Left ventricle myocardium superior (tissue), 1 donor: ENCODE data around the gene WDR37. TPM values are rescaled to one million over a fixed set of nuclear protein-coding genes. Genes with fewer than 3 reads are reported as not detected.
"Not testable (repeated sequence)": the region's sequence is repeated elsewhere in the genome, so short reads cannot be mapped to it uniquely, and the experiment has no call there.

ENCODE experiments used
- ATAC-seq: fragments of 200-7000 bp; cut with Tn5 transposase; one replicate; pipeline ENCODE4 v1.9.1; 2020; ENCODE audit warnings: mild to moderate bottlenecking, moderate library complexity
- DNase-seq: peaks from one replicate; pipeline ENCODE4 v3.0.0-alpha.2; 2020
- intact Hi-C: fragments of 100-400 bp; cut with micrococcal nuclease; formaldehyde crosslinking; loops from one replicate; pipeline ENCODE4 v1.11.0; 2022
- total RNA-seq: library from RNA; stranded (reverse); fragmentation: NEBNext Ultra II Directional; extraction: Animal tissue kit (Norgen Biotek cat#: 25700); gene quantifications from one replicate; pipeline ENCODE4 v1.2.1, GENCODE V29; 2021
- donor health status: DM: no; HTN: yes; CAD: no; lungs with severe emphysema.

The WDR37 gene
- total RNA-seq, 1 donor from 2014 or later = 35.0 TPM

DNA sequence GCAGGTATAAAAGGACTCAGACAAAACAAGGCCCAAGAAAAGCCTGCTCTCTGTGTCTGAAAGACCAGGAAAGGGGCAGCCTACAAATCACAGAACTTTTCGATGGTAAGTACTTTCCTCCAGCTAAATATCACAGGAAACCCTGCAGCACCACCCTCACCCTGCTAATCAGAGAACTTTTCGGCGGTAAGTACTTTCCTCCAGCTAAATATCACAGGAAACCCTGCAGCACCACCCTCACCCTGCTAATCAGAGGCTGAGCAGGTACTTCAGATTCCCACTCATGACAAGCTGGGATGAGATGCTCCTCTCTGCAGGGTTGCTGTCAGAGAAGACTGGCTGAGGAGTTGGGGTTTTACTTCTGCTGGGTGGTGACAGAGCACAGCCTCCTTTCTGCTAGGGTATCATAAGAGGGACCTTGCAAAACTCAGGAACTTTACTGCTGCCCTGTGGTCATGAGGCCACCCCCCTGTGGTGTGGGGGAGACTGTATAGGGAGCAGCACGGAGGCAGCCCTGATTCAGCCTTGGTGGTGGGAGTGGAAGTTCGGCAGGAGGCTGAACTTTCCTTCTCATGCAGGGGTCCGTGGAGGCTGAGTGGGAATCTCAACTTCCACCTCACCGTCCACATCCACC lies 7.2 kb downstream of the WDR37 start:
- intact Hi-C loops = no loop called here
- DNase-seq (no peak), ATAC-seq (peak; percentile 20)

DNA sequence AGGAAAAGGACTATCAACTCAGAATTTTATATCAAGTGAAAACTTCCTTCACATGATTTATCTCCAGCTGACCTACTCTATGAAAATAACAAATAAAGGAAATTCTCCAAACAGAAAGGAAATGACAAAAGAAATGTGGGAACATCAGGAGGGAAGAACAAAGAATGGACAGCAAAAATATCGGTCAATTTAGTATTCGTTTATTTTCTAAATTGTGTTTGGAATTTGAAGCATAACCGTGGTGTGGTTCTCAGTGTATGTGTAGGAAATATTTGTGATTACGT lies 8.7 kb downstream of the WDR37 start:
- DNase-seq (no peak), ATAC-seq (no peak)
- intact Hi-C loops = no loop called here

DNA sequence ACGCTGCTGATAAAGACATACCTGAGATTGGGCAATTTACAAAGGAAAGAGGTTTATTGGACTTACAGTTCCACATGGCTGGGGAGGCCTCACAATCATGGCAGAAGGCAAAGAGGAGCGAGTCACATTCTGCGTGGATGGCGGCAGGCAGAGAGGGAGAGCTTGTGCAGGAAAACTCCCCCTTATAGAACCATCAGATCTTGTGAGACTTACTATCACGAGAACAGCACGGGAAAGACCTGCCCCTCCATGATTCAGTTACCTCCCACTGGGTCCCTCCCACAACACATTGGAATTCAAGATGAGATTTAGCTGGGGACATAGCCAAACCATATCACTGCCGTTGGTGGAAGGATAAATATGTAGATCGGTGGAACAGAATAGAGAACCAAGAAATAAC lies 10.5 kb downstream of the WDR37 start:
- DNase-seq, intact Hi-C loops, ATAC-seq: not testable (repeated sequence)

DNA sequence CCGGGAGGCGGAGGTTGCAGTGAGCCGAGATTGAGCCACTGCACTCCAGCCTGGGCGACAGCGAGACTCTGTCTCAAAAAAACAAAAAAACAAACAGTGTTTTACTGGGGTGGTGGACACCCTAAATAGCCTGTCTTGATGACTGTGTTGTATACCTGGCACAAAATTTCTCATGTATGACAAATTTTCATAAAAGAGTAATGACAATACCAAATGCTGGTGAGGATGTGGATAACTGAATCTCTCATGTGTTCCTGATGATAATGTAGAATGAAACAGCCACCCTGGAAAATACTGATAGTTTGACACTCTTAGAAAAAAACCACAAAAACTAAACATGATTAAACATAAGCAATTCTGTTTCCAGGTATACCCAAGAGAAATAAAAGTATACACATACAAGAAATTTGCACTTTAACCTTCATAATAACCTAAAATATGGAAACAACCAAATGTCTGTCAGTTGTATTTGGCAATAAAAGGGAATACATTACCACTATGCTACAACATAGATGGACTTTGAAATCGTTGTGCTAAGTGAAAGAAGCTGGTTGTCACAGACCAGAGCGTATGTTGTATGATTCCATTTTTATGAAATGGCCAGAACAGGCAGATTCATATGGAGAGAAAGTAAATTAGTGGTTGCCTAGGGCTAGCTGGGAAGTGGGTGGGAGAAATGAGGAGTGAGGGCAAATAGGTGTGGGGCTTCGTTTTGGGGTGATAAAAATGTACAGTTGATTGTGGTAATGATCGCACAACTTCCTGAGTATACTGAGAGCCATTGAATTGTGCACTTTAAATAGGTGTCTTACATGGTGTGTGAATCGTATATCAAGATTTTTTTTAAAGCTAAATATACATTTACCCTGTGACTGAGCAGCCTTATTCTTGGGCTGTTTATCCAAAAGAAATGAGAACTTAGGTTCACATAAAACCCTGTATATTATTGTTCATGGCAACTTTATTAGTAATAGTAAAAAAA lies 12.5 kb downstream of the WDR37 start:
- intact Hi-C loops = no loop called here
- DNase-seq = no peak
- ATAC-seq = no peak

DNA sequence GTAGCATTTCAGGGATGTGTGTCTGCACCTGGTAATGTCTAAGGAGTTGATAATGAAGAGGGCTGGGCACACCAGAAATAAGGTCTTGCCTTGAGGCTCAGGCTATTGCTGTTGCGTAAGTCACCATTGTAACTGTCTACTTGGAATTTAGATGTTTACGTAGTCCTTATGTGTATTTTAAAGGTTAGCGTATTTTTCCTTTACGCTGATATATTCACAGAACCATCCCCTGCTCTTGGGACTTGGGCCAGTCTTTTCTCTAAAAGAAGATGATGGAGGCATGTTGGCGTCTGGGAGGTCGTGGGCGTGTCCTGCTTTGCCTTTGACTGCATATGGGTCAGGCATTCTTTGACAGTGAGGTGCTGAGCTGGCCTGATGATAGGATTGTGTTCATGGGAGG lies 14.7 kb downstream of the WDR37 start:
- peak; percentile 64 for ATAC-seq
- no peak for DNase-seq
- intact Hi-C loops = no loop called here

DNA sequence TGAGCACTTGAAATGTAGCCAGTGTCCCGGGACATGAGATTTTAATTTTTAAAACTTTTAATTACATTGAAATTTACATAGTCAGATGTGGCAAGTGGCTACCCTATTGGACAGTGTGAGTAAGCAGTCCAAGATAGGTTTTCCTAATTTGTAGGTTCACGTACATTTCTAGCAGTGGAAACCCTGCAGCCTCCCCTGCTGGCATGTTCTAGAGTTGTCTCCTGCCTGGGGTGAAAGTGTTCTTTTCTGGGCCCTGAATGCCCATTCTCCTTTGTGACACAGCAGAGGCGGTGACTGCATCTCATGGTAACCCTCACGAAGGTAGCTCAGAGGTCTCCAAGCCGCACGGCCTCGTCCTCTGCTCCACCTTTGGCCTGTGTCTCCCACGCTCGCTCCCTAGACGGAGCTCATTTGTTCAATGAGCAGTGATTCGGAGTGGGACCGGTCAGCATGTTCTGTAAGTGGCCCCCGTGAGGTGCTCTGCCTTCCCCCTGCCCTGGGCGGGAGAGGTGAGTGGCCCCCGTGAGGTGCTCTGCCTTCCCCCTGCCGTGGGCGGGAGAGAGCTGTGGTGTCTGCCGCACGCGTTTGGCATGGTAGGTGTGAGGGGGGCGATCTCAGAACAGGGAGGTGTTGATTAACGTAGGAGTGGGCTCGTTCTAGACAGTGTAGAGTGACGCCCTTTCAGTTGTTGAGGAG lies 18.0 kb downstream of the WDR37 start:
- intact Hi-C loops = no loop called here
- ATAC-seq = peak; percentile 17
- DNase-seq = no peak

DNA sequence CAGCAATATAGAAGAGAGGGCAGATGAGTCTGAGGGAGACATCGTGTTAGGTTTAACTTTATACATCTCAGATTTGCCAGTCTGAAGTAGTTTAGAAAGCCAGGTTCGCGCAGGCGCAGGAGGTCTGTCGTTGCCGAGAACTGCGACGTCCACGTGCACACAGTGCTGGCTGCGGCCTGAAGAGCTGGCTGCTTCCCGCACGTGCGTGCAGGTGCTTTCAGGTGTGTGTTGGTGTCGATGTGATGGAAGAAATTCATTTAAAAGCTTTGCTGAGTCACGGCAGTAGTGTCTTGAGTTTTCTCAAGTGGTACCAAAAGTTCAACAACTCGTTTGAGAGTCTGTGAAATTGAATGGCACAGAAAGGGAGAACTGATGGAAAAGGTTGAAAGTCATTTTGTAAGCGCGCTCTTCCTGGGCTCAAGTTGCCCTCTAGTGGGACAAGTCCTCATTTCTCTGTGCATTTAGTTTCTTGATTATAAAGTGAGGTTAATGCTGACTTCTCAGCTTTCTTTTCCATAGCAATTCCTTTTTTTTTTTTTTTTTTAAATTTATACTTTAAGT lies 18.6 kb downstream of the WDR37 start:
- ATAC-seq = no peak
- intact Hi-C loops = no loop called here
- no peak for DNase-seq

DNA sequence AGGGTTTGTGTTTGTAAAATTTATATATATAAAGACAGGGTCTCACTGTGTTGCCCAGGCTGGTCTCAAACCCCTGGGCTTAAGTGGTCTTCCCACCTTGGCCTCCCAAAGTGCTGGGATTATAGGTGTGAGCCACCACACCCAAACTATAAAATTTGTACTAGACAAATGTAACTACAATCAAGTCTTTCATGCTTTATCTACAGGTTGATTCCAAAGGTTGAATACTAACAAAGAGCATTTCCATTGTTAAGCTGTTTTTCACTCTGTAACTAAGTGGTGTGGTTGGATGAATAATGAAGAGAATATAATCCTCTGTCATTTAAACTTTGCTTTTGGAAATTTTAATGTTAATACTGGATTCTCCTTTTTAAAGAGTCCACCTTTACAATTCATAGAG lies 22.5 kb downstream of the WDR37 start:
- intact Hi-C loops = no loop called here
- ATAC-seq (no peak), DNase-seq (no peak)

DNA sequence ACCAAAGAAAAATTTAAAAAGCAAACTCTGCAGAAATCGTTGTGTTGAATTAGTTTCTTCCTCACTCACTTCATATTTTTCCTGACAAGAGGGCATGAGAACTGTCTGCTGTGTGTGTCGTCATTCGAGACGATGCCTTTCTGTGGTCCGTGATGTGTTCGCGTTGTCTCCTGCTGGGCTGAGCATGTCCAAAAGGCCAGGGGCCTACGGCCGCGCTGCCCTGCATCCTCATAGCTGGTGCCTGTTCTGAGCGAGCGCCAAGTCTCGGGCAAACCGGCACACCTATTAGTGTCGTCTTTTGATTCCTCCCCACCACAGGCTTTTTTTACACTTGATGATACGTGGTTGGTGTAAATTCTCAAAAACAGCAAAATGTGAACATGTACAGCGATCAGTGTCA lies 27.4 kb downstream of the WDR37 start:
- intact Hi-C loops = no loop called here
- DNase-seq (no peak), ATAC-seq (no peak)

DNA sequence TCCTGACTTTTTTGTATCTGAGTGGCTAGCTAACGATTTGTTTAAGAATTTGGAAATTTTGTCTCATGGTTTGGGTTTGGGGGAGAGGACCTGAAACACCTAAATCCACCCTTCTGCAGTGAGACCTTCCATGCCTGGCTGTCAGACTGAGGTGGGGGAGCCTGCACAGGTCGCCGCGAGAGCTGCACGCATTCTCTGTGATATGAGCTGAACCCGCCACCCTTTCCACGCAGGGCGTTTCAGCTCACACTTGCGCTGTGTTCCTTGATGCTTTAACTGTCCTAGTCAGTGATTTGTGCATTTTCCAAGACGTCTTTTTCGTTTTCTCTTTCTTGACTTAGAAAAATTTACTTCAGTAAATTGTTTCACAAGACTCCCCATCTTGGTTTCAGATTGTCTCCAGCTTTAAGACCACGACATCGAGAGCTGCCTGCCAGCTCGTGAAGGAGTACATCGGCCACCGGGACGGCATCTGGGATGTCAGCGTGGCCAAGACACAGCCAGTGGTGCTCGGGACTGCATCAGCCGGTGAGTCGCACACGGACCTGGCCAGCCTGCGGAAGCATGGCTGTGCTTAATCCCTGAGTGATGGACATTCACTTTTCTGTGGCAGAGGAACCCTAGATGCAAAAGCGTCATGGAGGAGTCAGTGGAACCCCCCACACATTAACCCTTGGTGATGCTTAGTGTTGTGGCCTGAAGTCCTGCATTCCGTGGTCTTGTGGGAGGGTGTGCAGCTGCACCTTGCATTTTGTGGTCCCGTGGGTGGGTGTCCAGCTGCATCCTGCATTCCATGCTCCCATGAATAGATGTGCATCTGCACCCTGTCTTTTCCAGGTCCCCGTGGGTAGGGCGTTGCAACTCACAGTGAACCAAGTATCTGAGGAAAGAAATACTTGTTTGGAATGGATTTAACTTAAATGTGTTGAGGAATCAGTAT lies 28.1 kb downstream of the WDR37 start:
- ATAC-seq (no peak), DNase-seq (no peak)
- intact Hi-C loops = no loop called here

DNA sequence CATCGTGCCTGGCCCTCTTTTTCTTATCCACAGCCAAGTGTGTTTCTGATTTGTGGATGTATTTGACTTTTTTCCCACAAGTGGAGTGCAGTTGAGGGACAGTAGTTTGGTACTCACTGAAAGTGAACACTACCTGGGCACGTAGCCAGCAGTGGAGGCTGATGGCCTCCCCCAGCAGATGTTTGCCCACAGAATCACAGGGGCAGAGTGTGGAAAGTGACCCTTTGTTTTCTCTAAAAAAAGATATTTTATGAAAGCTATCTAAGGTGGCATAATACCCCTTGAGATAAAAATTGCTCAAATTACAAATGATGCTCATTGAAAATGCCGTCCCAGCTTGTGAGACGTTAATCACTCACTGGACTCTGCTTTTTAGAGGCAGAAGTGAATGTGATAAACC lies 29.1 kb downstream of the WDR37 start:
- intact Hi-C loops = no loop called here
- DNase-seq = no peak
- ATAC-seq = no peak

DNA sequence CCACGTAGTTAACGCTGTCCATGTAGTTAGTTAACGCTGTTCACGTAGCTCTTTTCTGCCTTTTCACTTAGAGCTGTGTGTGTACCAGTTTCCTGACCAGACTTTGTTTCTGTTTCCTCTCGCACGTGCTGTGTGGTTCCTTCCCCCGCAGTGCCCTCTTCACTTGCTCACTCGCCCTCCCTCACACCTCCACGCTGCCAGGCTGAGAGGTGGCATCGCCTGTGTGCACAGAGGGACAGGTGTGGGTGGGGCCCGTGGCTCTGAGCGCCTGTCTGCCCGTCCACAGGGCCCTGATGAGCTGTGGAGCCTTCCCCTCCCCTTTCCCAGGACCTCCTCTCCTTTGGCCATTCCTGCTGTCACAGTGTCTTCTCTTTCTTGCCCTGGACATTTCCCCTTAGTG lies 30.6 kb downstream of the WDR37 start:
- DNase-seq = no peak
- no peak for ATAC-seq
- intact Hi-C loops = no loop called here

DNA sequence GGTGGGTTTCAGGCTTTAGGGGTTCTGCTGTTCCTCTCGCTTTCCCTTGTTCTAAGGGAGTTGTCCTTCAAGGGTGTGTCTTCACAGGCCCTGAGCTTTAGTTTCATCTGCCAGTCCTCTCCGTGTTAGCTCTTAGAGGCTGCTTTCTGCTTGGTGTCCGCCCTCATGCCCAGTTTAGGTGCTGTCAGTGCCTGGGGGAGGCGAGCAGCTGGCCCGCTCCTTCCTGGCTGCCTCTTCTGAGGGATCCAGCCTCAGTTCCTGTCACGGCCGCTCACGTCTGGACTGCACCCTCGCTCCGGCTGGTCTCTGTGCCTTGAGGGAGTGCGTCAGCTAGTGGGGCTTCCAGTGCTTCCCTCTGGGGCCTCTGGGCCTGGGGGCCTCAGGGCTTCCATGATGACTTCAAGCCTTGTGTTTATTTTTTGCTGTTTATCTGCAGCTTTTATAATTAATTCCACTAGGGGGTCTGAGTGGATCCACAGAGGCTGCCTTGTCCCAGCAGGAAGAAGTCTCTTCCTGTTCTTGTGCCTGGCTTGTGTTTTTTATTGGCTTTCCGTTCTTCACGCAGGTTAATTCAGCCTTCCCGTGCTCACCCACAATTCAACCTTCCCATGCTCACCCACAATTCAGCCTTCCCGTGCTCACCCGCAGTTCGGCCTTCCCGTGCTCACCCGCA lies 33.0 kb downstream of the WDR37 start:
- ATAC-seq (no peak), DNase-seq (no peak)
- intact Hi-C loops = no loop called here

DNA sequence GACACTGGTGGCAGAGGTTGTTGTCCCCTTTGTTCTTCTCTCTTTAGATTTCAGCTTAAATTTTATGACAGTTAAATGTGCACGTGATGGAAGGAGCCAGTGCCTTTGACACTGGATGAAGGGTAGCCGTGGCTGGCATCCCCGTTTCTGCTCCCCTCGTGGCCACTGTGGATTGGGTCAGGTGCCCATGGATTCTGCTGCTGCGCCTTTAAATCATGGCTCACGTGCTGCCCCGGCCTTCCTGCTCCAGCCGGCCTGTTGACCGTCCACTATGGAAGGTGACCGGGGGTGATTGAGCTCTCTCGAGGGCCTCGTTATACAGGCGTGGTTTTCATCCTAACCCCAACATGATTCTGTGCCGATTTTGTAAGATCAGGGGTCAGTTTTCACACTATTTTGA lies 34.5 kb downstream of the WDR37 start:
- intact Hi-C loops = no loop called here
- no peak for DNase-seq

DNA sequence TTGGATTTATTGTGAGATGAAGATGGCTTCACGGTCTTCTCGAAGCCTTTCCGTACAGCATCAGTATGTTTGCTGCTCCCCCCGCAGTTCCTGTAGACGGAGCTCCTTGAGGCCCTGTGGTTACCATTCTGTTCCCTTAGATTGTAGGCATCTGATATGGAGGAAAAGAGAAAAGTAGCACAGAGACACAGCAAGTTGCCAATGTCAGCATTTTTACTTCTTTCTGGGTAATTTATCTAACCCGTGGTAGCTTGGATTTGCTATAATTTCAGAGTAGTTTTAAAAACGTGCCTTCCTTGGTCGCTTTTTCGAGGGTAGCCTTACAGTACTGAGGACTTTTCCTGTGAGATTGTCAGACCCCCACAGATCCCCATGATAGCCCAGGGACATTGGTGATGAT lies 37.5 kb downstream of the WDR37 start:
- ATAC-seq (no peak), DNase-seq (no peak)
- intact Hi-C loops = no loop called here

More for the DNA sequence above, 34.5 kb downstream of the WDR37 start:
- ATAC-seq = no peak

DNA sequence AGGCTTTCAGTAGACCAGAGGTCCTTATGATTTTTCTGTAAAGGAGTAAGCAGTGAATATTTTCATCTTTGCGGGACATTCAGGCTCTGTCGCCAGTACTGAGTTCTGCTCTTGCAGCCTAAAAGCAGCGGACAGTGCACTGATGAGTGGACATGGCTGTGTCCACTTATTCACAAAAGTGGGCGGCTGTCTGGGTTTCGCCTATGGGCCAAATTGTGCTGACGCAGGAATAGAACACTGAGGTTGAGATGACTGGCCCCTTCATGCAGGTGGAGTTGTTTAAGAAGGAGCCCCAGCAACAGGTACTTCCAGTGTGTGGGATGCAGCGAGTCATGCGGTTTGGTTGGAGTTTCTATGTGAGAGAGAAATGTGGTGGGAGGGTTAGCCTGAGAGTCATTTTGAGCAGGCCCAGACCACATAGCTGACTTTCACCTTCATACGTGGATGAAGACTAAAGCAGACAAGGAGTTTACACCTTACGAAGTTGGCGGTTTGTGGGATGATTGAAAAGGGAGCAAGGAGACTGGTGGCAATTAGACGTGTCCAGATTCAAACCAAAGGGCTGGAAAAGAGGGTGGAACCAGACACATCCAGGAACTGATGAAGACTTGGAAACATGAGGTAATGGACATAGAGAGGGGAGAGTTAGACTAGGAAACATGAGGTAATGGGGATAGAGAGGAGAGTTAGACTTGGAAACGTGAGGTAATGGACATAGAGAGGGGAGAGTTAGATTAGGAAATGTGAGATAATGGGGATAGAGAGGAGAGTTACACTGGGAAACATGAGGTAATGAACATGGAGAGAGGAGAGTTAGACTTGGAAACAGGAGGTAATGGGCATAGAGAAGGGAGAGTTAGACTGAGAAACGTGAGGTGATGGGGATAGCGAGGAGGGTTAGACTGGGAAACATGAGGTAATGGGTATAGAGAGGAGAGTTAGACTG lies 38.2 kb downstream of the WDR37 start:
- no peak for ATAC-seq
- intact Hi-C loops = no loop called here

DNA sequence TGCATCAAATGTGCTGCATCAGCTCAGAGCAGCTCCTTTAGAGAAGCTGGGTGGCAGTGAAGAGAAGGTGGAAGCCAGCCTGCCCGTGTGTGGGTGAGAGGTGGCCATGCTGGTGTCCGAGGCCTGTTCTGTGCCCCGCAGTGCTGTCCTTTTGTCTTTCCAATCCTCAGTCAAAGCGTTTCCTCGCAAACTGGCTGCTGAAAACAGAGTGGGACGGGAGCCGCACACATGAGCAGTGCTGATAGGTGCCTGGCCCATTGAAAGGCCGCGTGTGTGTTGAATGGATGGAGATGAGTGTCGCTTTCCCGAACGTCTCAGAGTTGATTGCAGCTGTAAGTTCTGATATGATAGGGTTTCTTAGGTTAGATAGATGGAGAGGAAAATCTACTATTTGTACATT lies 39.3 kb downstream of the WDR37 start:
- intact Hi-C loops = no loop called here
- ATAC-seq (no peak), DNase-seq (no peak)

More for the DNA sequence above, 38.2 kb downstream of the WDR37 start:
- no peak for DNase-seq
